Transverse colon (tissue), 4 donors: ENCODE results near the gene CCL21.

Source experiments
- EP300 ChIP-seq: sonication (generic); formaldehyde crosslinking; IDR thresholded peaks from one replicate; pipeline ENCODE4 v1.6.1; 2017; ENCODE audit warnings: antibody characterized with exemption, low read depth
- POLR2AphosphoS5 ChIP-seq, 3 donors: sonication (generic); formaldehyde crosslinking; IDR thresholded peaks; one replicate each; pipeline ENCODE4 v1.6.1; 2016; ENCODE audit warnings: antibody characterized with exemption in 3 of 3
- TF ChIP-seq, protein P1 (sequence below), 5 experiments: fragments of 200-600 bp in 3 of 5; fragments of 450-650 bp in 2 of 5; sonication (generic) in 3 of 5; IDR thresholded peaks; 1 replicate in 2 of 5; 2 replicates in 3 of 5; pipeline ENCODE4 v1.5.1; 2016 to 2017; ENCODE audit warnings: antibody characterized with exemption in 5 of 5, inconsistent platforms in 3 of 5, mild to moderate bottlenecking in 2 of 5, moderate library complexity in 1 of 5

GRCh38 chr9:34707130-34707529, 2.8 kb downstream of the CCL21 start:
- TF ChIP-seq, protein P1, sequence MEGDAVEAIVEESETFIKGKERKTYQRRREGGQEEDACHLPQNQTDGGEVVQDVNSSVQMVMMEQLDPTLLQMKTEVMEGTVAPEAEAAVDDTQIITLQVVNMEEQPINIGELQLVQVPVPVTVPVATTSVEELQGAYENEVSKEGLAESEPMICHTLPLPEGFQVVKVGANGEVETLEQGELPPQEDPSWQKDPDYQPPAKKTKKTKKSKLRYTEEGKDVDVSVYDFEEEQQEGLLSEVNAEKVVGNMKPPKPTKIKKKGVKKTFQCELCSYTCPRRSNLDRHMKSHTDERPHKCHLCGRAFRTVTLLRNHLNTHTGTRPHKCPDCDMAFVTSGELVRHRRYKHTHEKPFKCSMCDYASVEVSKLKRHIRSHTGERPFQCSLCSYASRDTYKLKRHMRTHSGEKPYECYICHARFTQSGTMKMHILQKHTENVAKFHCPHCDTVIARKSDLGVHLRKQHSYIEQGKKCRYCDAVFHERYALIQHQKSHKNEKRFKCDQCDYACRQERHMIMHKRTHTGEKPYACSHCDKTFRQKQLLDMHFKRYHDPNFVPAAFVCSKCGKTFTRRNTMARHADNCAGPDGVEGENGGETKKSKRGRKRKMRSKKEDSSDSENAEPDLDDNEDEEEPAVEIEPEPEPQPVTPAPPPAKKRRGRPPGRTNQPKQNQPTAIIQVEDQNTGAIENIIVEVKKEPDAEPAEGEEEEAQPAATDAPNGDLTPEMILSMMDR (IDR thresholded peaks at IDR 0.05): no peak
- TF ChIP-seq EP300 (no peak), POLR2AphosphoS5 (IDR thresholded peaks at IDR 0.05) (no peak)
